Natural killer cell (primary cell): ENCODE measurements around the gene TCERG1. TPM values are rescaled to one million over a fixed set of nuclear protein-coding genes. Genes with fewer than 3 reads are reported as not detected.

Source experiments
- ATAC-seq, 3 donors: fragments of 150-1000 bp in 2 of 3; fragments of 200-7000 bp in 1 of 3; cut with Tn5 transposase; 1 replicate in 1 of 3; 2 replicates in 2 of 3; pipeline ENCODE4 v1.10.0; 2021; ENCODE audit warnings: mild to moderate bottlenecking in 2 of 3, moderate library complexity in 2 of 3
- DNase-seq, 2 donors: peaks; one replicate each; pipeline versions ENCODE4 v3.0.0 to v3.0.0-alpha.2; 2013 to 2021; ENCODE audit warnings: mixed read lengths in 1 of 2
- H3K27ac ChIP-seq: one replicate; pipeline ENCODE4 v1.5.1; 2013; ENCODE audit warnings: mild to moderate bottlenecking, low read length
- H3K27me3 ChIP-seq: one replicate; pipeline ENCODE4 v1.6.1; 2013; ENCODE audit warnings: low read length; ENCODE audit not compliant: control insufficient read depth, insufficient read depth
- H3K36me3 ChIP-seq: one replicate; pipeline ENCODE4 v1.6.1; 2013; ENCODE audit warnings: low read length; ENCODE audit not compliant: control insufficient read depth, insufficient read depth
- H3K4me1 ChIP-seq: one replicate; pipeline ENCODE4 v1.6.1; 2013; ENCODE audit warnings: low read length; ENCODE audit not compliant: control insufficient read depth, insufficient read depth
- H3K4me3 ChIP-seq: one replicate; pipeline ENCODE4 v1.5.1; 2013; ENCODE audit warnings: low read length
- H3K9me3 ChIP-seq: one replicate; pipeline ENCODE4 v1.6.1; 2013; ENCODE audit warnings: low read length; ENCODE audit not compliant: control insufficient read depth, insufficient read depth
- H3K27ac Mint-ChIP-seq, 2 donors: one replicate each; pipeline ENCODE4 v1.8.0; 2022; ENCODE audit warnings: mild to moderate bottlenecking in 2 of 2, mixed read lengths in 2 of 2, moderate library complexity in 1 of 2
- H3K27me3 Mint-ChIP-seq, 2 donors: one replicate each; pipeline ENCODE4 v1.8.0; 2022; ENCODE audit warnings: low read depth in 2 of 2, mixed read lengths in 2 of 2
- H3K36me3 Mint-ChIP-seq: one replicate; pipeline ENCODE4 v1.8.0; 2022; ENCODE audit warnings: mixed read lengths
- H3K4me1 Mint-ChIP-seq, 2 donors: one replicate each; pipeline ENCODE4 v1.8.0; 2022; ENCODE audit warnings: mixed read lengths in 2 of 2
- H3K4me3 Mint-ChIP-seq: one replicate; pipeline ENCODE4 v1.8.0; 2022; ENCODE audit warnings: mild to moderate bottlenecking, moderate library complexity, mixed read lengths
- H3K9me3 Mint-ChIP-seq, 2 donors: one replicate each; pipeline ENCODE4 v1.8.0; 2022; ENCODE audit warnings: mixed read lengths in 2 of 2
- CTCF ChIP-seq: fragments of 200-600 bp; IDR thresholded peaks from one replicate; pipeline ENCODE4 v1.8.0; 2022; ENCODE audit warnings: antibody characterized with exemption
- whole genome bisulfite sequencing: methylation state at CpG from one replicate; pipeline ENCODE4 v1.1.7; 2013; ENCODE audit warnings: missing lambda C conversion rate; ENCODE audit not compliant: insufficient coverage; 5-methylcytosine and 5-hydroxymethylcytosine counted together
- intact Hi-C: fragments of 100-400 bp; cut with micrococcal nuclease; formaldehyde crosslinking; loops from one replicate; pipeline ENCODE4 v1.14.2; 2022
- total RNA-seq, 4 donors: library from RNA; stranded (reverse); fragments of 120-200 nt in 1 of 4; gene quantifications; one replicate each; pipeline versions ENCODE4 v1.2.3 to v1.2.4, GENCODE V29; 2013 to 2022

TCERG1 gene
- total RNA-seq, 3 donors from 2014 or later (not counting 1 experiment from before 2014, with no cell fraction given): 77.5 to 97.0 (median 96.1) TPM

GRCh38 chr5:146484714-146485391 is 37.7 kb downstream of the TCERG1 start:
- no peak for TF ChIP-seq CTCF
- Mint-ChIP-seq H3K36me3 (peaks cover 40% of the 10 kb centered on the region), H3K27ac (no peak overlapping the region), H3K9me3 (no peaks in the 10 kb centered on the region), H3K27me3 (no peaks in the 10 kb centered on the region), H3K4me3 (no peak overlapping the region), H3K4me1 (no peaks in the 10 kb centered on the region)
- no peak overlapping the region for H3K27ac ChIP-seq
- H3K36me3 ChIP-seq: peaks cover 60% of the 10 kb centered on the region
- H3K9me3 ChIP-seq: no peaks in the 10 kb centered on the region
- intact Hi-C loops: no loop called here
- DNase-seq: no peak
- no peaks in the 10 kb centered on the region for H3K27me3 ChIP-seq
- H3K4me3 ChIP-seq: no peak overlapping the region
- ATAC-seq: no peak
- no peaks in the 10 kb centered on the region for H3K4me1 ChIP-seq

GRCh38 chr5:146490089-146490843 is 43.1 kb downstream of the TCERG1 start:
- no peaks in the 10 kb centered on the region for H3K9me3 ChIP-seq
- Mint-ChIP-seq H3K4me3 (no peak overlapping the region), H3K36me3 (peaks cover 24% of the 10 kb centered on the region), H3K27ac (no peak overlapping the region), H3K27me3 (no peaks in the 10 kb centered on the region), H3K9me3 (no peaks in the 10 kb centered on the region), H3K4me1 (no peaks in the 10 kb centered on the region)
- no peak overlapping the region for H3K4me3 ChIP-seq
- WGBS: 100% methylated on average over 2 of the region's 3 CpGs
- peaks cover 34% of the 10 kb centered on the region for H3K36me3 ChIP-seq
- intact Hi-C loops: no loop called here
- TF ChIP-seq CTCF: no peak
- no peaks in the 10 kb centered on the region for H3K4me1 ChIP-seq
- no peak overlapping the region for H3K27ac ChIP-seq
- ATAC-seq (no peak), DNase-seq (no peak)
- no peaks in the 10 kb centered on the region for H3K27me3 ChIP-seq

DNA sequence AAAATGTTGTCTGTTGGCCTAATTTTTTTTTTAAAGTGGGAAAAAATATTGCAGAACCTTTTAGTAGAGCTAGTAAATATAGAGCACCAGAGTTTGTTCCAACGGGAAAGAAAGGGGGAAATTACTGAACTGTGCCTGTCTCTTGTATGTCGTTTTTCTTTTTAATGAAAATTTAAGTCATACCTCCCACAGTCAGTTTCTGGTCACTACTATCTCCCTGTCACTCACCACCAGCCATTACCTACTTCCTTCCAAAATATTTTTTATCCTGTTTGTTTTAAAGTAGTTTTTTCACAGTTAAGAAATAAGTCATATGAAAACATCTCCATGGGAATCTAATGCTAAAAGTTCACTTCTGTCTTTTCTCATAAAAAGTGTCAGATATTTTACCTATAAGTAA is 47.5 kb downstream of the TCERG1 start:
- intact Hi-C loops: no loop called here

More for the DNA sequence above, 47.5 kb downstream of the TCERG1 start:
- Mint-ChIP-seq H3K4me3 (no peak overlapping the region), H3K4me1 (no peaks in the 10 kb centered on the region), H3K9me3 (no peaks in the 10 kb centered on the region), H3K27ac (no peak overlapping the region), H3K36me3 (peaks cover 11% of the 10 kb centered on the region), H3K27me3 (no peaks in the 10 kb centered on the region)
- 72% methylated on average over 2 of the region's 2 CpGs for WGBS
- Histone ChIP-seq H3K9me3 (no peaks in the 10 kb centered on the region), H3K4me1 (no peaks in the 10 kb centered on the region), H3K27me3 (no peaks in the 10 kb centered on the region), H3K4me3 (no peak overlapping the region), H3K27ac (no peak overlapping the region), H3K36me3 (peaks cover 37% of the 10 kb centered on the region)
- no peak for TF ChIP-seq CTCF
- DNase-seq (no peak), ATAC-seq (no peak)
